NCI-H774 (cell line): ENCODE results near the gene KCNV2.
"Not testable (repeated sequence)": the region's sequence is repeated elsewhere in the genome, so short reads cannot be mapped to it uniquely, and the experiment has no call there.

Experiments used
- DNase-seq: peaks from one replicate; lab custom pipeline; 2025; lab: John Stamatoyannopoulos, UW

Gene KCNV2

DNA sequence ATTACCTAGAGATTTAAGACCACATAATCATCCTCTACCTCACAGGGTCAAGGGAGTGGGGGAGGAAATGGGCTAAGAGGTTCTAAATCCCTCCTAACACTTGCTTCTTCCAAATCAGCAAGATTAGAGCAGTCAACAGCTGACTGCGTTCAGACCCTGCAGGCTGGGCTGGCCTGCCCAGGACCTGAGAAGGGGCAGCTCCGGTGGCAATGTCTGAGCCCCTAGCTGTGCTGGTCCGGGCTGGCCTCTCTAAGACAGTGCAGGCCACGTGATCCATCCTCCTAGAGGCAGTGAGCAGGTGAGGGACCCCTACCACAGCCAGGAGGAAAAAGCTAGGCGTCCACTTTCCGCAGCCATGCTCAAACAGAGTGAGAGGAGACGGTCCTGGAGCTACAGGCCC is at the start of gene KCNV2:
TSS of gene KCNV2 (plus strand) at position 126 of the 400 bp plus-strand sequence. CDS start at position 356, 230 bp downstream.
- no peak for DNase-seq

DNA sequence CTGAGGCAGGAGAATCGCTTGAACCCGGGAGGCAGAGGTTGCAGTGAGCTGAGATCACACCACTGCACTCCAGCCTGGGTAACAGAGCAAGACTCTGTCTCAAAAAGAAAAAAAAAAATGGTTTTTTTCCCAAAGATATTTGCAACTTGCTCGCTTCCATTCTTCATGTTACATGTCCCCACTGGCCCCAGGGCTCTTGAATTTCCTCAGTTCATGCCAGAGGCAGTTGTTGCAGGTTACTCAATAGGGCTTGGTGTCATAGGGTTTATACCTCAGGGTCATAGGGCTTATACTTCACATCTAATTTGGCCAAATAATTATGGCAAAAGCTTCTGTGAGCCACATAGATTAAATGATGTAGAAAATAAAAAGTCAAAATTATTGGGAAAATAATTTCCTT is 44.1 kb upstream of the KCNV2 start:
- DNase-seq, result no peak

DNA sequence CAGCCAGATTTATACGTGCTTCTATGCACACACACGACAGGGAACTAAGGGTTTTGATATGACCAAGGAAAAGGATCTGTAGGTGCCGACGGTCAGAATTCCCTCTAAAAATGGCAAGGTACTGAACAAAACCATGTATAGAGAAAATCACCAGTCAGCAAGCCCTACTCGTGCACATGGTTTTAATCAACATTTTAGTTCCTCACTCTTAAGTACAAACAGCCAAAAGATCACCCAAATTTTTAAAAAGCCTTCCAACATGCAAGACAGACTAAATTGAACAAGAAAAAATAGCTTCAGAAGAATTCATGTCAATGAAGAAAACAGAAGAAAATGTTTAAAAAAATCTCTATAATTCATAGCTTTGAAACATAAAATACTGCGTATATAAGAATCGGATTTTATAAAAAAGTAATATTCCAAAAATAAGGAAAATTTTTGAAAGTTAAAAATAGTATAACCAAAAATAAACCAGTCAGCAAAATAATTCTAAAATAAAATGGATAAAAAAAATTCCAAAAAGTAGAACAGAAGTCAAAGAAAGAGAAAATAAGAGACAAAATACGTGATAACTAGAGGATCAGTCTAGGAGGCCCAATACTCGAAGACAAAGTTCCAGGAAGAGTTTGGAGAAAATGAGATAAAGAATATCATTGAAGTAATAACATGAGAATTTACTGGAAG is 43.0 kb upstream of the KCNV2 start:
- no peak for DNase-seq

DNA sequence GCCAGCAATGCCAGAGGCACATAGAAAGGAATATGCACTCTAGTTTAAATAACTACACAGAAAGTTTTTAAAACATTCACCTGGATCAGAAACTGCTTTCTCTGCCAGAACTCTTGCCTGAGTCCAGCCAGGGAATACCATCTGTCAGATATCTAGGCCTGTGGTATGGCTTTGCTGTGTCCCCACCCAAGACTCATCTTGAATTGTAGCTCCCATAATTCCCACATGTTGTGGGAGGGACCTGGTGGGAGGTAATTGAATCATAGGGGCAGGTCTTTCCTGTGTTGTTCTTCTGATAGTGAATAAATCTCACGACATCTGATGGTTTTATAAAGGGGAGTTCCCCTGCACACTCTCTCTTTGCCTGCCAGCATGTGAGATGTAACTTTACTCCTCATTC is 41.5 kb upstream of the KCNV2 start:
- no peak for DNase-seq

DNA sequence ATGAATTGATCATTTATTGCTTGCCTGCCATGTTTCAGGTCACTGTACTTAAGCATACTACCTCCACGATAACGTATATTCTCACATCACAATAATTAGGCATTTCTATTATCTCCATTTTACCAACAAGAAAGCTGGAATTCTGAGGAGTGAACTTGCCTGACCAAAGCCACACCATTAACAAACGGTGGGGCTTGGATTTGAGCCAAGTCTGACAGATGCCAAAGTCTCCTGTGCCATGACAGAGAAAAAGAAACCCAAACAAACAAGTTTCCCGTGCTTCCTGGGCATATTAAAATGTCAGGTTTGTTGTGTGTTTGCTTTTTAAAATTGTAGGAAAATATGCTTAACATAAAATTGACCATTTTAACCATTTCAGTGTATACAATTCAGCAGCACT is 40.8 kb upstream of the KCNV2 start:
- DNase-seq, result peak; percentile 26

DNA sequence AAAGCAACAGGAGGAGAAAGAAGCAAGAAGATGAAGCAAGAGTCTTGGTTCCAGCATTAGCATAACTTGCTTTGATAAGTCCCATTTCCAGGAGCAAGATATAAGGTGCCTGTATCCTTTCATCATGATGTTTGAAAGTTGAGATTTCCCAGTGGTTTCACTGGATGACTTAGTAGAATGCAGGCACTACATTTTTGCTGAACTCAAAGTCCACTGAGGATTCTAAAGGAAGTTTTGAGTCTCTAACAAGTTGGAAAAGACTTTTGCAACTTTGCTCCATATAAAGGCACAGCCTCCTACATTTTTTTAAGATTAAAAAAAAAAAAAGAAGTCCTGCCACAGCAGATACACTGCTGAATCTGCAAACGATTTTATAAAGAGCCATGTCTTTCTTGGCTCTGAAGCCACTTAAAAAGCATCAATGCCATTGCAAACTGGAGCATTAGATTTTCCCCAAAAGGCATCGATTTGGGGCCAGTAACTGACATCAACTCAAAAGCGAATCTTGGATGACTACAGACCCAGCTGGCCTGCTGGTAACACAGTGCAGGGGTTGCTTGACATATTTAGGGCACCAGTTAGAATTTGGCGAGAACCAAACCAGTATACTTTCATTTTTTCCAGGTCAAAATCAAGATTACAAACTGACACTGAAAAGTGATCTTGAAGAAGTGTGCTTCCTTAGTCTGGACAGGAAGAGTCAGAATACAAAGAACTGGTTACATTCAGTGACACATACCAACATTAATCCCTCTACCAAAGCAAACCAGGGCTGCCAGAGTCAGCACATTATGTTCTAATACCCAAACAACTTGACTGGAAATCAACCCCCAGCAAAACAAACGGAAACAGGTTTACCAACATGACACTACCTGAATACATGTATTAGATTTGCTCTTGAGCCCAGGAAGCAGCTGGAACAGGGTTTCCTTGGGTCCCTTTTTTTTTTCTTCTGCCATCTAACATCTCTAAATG is 39.1 kb upstream of the KCNV2 start:
- DNase-seq, result peak; percentile 36

DNA sequence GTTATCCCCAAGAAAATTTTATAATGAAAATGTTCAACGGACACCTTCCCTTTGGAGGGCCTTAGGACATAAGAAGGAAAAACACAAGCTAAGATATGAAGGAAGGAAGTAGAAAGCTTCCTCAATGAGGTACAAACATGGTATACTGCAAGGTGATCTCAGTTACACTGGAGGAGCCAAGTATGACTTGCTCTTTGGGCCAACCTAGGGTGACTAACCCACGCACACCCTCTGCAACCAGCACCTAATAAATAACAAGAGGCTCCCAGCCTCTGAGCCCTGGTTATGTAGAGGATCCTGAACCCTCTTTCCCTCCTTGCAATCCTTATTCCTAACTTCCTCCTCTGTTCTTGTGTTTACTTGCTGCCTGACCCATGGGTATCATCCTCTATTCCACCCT is 38.3 kb upstream of the KCNV2 start:
- DNase-seq, result no peak

DNA sequence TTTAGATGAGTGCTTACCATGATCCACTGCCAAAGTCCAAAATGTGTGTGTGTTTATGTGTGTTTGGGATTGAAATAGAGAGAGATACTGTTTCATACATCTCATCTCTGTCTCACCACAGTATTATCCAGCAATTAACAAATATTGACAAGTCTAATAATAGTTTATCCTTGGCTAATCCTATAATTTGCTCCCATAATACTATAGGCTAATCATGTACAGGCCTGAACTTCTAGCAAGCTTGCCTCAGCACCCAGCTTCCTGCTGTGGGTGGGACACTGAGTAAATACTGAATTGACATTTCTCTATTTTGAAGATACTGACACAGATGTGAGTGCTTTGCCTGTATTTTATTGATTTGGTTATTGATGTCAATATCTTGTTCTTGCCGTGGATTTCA is 35.3 kb upstream of the KCNV2 start:
- DNase-seq, result no peak

DNA sequence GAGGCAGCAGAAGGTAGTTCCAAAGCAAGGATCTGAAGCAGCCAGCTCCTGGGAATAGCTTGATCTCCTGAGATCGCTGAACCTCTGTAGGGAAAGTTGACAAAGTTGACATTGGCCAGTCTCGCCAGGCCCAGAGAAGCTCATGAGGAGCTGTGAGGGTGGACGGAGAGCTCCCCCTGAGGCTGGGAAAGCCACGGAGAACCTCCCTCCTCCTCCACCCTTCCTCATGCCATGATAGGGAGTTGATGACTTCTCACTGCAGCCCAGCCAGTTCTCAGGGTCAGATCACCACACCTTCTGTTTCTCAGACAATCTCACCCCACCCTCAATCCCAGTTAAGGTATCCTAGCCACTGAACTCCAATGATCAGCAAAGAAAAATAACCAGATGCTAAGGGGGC is 30.4 kb upstream of the KCNV2 start:
- DNase-seq, result no peak

DNA sequence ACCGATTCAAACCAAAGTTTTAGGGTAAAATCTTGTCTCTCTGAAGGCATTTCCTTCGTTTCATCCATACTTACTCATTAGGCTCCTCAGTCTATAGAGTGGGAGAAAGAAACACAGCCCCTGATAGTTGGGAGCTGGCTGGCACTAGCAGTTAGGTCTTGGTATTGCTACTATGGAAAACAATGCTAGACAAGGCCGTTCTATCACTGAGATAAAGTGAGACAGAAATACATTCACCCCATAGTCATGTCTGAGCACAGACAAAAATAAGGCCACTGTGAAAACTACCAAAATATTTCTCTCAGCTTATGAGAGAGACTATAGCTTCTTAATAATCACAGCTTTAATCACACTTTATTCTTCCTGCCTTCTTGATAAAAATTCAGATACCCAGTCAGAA is 28.7 kb upstream of the KCNV2 start:
- DNase-seq, result no peak

DNA sequence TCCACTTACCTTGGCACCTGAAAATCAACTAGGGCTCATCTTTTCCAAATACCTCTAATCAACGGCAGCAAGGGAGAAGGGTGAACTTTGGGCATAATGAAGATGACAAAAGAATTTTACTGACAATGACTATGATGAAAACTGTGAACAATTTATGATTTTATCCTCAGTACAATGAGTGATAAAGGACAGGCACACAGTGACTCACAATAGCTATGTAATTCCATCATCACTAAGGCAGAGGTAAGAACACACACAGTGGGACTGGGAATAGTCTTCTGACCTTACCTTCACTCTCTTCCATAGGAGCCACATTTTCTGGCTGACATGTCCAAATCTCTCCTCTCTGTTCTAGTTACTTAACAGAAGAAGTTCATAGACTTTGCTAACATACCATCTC is 26.1 kb upstream of the KCNV2 start:
- DNase-seq, result no peak

DNA sequence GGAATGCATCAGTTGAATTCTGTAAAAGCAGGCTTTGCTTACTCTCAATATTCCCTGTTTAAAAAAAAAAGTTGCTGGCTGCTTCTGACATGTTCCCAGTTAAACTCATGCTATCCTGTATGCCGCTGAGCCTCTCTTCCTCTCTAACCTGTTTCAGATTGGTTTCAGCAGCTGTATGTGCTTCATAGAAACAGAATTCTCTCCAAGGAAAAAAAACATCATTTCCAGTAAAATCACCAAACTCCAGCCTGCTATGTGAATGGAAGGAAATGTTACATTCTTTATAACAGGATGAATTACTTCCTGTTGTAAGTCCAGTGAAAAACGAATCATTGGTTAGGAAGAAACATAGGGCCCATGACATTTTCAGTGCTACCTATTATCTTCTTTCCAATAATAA is 25.7 kb upstream of the KCNV2 start:
- DNase-seq, result no peak

DNA sequence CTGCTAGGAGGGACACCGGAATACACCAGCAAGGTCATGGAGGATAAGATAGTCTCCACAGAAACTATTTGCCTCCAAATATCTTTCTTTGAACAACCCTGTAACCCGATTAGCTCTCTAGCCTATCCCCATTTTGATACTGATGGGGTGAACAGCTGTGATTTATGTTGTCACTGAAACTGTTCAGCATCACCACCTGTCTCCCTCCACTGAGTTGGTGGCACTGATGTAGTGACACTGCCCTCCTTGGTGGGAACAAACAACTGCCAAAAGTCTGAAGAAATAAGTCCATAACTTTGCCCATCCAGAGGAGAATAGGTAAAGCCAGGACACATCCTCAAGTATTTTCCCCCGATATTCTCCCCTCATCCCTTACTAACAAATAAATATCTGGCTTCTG is 24.3 kb upstream of the KCNV2 start:
- DNase-seq, result no peak

DNA sequence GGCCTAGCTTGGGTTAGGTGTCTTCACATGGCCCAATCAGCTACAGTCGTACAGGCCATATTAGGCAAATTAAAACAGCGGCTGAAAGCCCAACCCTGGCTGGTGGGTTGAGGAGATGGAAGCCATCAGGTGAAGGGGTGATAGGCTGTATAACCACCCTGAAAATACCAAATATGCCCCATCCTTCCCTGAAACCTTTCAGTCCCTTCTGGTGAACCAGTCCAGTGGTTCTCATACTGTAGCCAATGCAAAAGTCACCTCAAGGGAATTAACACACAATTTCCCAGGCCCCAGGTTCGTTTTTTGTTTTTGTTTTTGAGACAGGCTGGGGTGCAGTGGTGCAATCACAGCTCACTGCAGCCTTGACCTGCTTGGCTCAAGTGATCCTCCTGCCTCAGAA is 19.8 kb upstream of the KCNV2 start:
- DNase-seq, result no peak

DNA sequence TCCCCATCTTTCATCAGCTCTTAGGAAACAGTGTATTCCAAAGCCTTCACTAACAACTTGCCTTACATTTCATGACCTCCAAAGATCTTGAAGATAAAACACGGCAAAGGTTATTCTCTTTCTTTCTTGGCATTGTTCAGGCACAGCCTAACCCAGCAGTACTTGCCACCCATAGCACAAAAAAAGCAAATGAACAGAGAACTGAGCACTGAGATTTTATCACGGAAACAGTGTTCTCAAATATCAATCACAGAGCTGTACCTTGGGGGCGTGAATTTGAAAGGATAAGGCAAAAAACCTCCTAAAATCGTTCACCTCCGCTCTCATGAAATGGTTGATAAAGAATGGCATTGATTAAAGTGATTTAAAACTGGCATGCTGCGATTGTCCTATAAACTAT is 16.9 kb upstream of the KCNV2 start:
- DNase-seq, result no peak

DNA sequence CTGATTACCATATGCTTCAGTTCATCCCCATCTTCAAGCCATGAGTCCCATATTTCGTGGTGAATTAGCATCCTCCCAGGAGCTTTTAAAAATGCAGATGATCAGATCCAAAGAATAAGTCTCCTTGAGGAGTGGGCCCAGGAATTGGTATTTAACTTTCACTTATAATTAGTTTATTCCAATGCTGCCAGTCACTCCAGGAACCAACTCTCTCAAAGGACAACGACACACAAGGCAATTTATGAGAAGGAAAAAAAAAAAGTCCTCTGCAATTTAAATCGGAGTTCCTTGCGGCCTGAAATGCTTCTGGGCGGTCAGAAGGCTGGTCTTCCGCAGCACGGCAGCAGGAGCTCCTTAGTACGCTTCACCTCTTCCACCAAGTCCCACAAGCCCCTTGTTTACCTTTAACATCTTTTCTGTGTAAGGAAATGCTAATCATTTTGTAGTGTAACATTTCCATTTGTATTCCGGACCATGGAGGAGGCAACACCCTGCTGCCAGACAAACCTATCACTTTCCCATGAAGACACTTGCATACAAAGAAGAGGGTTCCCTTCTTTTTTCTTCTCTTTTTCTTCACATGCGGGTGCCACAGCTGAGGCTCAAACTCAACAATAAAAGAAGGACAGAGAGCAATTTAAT is 16.3 kb upstream of the KCNV2 start:
- DNase-seq, result no peak

DNA sequence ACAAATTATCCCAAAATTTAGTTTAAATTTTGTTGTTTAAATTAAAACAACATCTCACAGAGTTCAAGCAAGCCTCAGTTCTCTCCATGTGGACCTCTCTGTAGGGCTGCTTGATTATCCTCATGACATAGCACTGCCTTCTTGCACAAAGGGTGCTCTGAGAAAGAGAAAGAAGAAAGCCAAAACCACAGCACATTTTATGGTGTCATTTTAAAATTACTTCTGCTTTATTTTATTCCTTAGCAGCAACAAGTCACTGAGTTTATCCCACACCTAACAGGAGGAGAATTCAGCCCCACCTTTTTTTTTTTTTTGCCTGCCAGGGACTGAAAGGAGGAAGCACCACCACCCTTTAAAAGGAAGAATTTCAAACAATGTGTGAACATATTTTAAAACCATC is 12.8 kb upstream of the KCNV2 start:
- DNase-seq, result no peak

DNA sequence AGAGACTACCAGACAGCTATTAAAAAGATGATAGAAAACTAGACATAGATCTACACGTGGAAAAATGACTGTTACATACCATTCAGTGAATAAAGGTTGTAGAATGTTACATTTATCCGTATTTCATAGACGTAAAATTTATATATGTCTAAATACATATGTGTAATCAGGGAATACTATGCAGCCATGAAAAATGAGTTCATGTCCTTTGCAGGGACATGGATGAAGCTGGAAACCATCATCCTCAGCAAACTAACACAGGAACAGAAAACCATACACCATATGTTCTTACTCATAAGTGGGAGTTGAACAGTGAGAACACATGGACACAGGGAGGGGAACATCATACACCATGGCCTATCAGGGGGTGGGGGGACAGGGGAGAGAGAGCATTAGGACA is 10.1 kb upstream of the KCNV2 start:
- not testable (repeated sequence) for DNase-seq

DNA sequence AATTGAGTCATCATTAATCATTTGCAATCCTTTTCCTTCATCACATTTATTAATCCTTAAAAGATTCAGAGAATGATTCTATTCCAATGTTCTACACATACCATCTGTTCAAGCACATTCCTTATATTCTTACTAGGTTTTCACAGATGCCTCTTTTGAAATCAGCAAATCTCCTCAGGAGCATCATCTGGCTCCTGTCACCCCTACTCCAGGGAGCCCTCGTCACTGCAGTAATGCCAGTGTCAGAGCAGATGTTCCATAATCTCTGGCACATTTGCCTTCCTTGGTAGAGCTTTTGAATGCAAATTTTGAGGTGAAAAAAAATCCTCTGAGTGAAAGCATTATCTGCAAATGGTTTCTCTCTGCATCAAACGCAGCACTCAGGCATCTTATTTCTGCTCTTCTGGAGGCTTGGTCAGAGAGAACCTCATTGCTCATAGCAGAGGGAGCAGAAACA is 7.6 kb upstream of the KCNV2 start:
- DNase-seq, result no peak

DNA sequence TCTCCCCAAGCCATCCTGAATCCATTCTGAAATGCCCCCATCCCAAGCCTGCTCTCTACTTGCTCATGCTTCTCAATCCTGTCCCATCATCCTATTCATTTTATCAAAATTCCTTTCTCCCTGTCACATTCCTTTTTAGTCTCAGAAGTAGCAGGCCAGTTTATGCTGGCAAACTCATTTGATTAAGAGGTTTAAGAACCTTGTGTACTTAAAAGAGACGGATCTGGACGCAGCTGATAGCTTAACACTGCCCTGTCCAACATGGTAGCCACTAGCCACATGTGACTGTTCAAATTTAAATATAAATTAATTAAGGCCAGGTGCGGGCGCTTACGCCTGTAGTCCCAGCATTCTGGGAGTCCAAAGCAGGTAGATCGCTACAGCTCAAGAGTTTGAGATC is 5.6 kb upstream of the KCNV2 start:
- no peak for DNase-seq

DNA sequence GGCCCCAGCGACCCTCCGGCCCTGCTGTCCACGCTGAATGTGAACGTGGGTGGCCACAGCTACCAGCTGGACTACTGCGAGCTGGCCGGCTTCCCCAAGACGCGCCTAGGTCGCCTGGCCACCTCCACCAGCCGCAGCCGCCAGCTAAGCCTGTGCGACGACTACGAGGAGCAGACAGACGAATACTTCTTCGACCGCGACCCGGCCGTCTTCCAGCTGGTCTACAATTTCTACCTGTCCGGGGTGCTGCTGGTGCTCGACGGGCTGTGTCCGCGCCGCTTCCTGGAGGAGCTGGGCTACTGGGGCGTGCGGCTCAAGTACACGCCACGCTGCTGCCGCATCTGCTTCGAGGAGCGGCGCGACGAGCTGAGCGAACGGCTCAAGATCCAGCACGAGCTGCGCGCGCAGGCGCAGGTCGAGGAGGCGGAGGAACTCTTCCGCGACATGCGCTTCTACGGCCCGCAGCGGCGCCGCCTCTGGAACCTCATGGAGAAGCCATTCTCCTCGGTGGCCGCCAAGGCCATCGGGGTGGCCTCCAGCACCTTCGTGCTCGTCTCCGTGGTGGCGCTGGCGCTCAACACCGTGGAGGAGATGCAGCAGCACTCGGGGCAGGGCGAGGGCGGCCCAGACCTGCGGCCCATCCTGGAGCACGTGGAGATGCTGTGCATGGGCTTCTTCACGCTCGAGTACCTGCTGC is 839 bp downstream of the KCNV2 start:
- DNase-seq, result no peak

DNA sequence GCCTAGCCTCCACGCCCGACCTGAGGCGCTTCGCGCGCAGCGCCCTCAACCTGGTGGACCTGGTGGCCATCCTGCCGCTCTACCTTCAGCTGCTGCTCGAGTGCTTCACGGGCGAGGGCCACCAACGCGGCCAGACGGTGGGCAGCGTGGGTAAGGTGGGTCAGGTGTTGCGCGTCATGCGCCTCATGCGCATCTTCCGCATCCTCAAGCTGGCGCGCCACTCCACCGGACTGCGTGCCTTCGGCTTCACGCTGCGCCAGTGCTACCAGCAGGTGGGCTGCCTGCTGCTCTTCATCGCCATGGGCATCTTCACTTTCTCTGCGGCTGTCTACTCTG is 1.4 kb downstream of the KCNV2 start:
- no peak for DNase-seq
